CD4-positive, alpha-beta T cell treated with Interleukin-4 for 1 hour (primary cell): ENCODE data around the gene SLC13A1.

Experiments used
- DNase-seq, 2 donors: peaks; one replicate each; pipeline ENCODE4 v3.0.0-alpha.2; 2020 to 2022

SLC13A1 gene

DNA sequence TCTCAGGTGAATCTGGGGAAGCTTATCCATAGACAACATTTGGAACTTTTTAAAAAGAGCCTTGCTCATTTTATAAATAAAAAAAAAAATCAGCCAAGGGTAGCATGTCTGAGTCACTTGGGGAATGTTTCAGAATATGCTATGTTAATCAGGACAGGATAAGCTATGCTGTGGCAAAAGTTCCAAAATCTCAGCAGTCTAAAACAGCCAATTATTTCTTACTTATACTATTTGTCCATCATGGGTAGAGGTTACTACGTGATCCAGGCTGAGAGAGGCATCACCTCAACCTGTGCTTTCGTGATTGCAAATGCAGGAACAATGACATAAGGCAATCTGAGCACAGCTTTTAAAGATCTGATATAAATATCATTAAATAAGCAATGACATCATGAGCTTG lies 6.5 kb downstream of the SLC13A1 start:
- DNase-seq = no peak

DNA sequence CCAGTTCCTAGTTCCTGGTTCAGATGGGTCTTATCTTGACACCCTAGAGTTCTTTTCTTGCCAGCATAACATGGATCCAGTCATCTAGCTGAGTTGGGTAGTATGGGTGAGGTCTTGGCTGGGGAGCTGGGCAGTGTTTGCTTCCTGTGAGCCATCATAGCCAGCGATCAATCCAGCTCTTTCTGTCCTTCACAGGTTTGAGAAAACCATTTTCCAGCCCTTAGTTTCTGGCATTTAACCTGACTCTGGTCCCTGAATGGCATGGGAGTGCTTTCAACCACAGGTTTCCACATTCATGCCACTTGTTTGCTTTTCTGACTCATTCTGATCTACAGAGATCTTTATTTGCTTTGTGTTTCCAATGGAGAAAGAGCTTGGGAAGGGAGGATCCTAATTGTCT lies 8.6 kb downstream of the SLC13A1 start:
- no peak for DNase-seq

- no peak for DNase-seq
These were observed 9.5 kb downstream of the SLC13A1 start for GRCh38 chr7:123190109-123190831.

DNA sequence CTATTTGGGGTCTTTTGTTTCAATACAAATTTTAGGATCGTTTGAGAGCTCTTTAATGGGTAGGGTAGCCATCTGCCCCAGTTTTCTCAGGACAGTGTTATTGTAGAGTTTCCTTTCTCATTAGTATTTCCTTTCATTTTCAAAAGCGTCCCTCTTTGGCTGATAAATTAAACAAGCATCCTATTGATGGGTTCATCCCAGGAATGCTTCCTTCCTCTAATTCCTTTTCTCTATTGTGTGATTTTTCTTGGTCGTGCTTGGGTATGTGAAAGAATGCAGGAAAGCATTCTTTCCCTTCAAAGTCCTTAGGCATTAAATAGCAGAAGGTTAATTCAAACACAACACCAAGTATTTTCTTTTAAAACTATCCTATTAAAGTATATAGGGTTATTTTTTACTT lies 14.0 kb downstream of the SLC13A1 start:
- DNase-seq = no peak

- DNase-seq = no peak
These were observed 15.5 kb downstream of the SLC13A1 start for GRCh38 chr7:123184271-123184670.

DNA sequence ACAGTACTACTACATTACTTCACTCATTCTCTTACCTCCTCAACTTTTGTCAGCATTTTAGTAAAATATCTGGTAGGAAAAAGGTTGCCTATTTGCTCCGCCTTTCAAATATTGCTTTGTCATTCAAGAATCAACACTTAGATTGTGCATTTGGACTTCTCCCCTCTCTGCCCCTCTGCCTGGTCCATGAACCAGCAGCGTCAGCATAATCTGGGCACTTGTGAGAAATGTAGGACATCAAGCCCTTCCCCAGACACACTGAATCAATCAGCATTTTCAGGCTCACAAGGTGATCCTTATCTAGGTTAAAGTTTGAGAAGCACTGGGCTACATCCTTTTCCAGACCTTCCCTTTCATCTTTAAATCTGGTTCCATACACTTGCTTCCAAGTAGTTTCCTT lies 16.3 kb downstream of the SLC13A1 start:
- no peak for DNase-seq

DNA sequence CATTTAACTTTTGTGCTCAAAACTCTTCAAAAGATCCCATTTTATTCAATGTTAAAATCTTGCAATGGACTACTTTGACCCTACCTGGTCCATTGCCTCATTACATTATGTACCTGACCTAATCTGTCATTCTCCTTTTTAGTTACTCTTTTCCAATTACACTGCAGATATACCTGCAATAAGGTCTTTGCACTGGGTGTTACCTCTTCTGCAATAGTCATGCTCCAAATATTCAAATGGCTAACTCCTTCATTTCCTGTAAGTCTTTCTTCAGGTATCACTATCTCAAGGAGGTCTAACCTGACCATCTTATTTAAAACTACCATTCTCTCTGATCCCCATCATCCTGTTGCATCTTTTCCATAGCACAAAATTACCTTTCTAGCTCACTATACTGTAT lies 22.3 kb downstream of the SLC13A1 start:
- DNase-seq = no peak

DNA sequence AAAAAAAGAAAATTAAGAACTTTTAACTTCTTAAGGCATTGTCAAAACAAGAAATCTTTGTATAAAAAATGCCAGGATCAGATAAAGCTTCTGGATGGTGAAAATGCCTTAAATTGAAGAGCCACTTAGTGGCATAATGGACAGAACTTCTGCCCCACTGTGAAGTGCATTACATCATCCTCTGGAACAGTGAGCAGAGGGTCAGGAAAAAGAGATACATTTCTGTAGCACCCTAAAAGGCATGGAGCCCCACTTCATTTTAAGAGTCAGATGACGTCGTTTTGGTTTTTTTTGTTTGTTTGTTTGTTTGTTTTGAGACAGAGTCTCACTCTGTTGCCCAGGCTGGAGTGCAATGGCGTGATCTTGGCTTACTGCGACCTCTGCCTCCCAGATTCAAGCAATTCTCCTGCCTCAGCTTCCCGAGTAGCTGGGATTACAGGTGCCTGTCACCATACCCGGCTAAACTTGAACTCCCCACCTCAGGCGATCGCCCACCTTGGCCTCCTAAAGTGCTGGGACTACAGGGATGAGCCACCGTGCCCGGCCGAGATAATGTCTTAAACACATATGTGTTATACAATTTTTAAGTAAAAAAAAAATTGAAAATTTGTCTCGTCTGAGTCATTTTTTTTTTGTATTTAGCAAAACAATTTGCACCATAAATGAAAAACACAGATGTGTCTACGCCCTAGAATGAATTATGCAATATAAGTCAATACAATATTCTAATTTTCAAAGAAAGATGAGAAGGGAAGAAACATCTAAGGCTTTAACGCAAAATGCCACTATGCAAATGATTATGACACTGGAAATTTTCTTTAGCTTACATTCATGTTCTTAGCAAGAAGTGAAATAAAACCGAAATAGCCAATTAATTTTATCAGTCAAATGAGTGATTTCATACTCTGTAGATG lies 29.2 kb downstream of the SLC13A1 start:
- no peak for DNase-seq

DNA sequence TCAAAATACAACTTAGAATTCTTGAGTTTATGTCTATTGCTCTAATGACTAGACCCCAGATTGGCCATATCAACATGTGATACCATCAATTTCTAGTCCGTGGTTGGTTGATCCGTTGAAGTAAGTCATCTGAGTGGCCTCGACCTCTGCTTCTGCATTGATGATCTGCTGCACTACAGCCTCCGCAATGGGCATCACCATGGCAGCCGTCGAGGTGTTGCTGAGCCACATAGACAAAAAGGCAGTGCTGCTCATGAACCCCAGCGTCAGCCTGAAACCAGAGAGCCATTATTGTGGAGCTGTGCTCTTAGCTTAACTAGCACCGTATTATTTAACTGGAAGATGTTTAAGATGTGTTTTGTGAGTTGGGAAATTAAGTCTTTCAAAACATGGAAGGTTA lies 30.7 kb downstream of the SLC13A1 start:
- no peak for DNase-seq

DNA sequence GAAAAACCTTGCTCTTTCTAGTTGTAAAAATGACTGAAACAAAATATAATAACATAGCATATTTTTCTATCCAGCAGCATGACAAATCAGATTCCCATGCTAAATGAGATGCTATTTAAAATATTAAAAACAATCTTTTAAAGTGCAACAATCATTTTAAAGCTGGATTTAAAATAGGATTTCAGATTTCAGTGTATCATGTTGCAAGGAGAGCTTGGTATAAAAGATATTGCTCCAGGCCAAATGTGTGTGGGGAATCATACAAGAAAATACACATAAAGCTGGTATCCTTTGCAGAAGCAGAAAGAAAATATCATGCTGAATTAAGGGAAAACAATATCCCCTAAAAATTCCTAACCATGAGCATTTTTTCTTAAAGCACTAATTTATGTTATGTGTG lies 42.2 kb downstream of the SLC13A1 start:
- DNase-seq = no peak

DNA sequence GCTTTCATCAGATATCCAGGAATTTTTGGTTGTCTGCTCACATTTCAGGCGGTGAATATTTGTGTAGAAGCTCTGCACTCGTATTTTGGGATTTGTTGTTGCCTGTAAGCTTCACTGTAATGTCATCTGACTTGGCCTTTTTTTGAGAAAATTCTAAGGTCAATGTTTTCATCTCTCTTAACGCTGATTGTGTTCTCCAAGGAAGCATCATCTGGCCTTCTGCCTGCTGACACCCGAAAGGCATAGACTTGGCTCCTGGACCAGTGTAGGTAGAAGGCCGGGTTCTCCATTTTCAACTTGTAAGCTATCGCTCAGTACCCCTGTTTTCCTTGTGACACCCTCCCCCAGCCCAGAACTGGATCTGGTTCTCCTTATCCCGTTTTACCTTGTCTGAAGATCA lies 44.2 kb downstream of the SLC13A1 start:
- no peak for DNase-seq

- DNase-seq = peak; percentile 12 to 23
These were observed 45.4 kb downstream of the SLC13A1 start for GRCh38 chr7:123154231-123154860.

DNA sequence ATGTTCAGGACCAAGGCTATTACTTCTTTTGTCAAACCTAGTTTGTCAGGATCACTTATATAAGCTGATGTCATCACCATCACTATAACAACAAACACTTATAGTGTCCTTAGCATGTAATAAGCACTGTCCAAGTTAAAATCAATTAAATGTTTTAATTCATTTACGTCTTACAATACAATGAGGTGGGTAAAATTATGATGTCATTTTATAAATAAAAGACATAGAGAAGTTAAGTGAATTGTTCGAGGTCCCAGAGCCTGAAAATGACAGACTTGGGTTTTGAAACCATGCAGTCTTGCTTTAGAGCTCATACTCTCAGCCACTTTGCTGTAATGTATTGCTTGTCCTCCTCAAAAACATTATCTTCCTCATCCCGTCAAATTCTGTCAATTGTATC lies 48.3 kb downstream of the SLC13A1 start:
- no peak for DNase-seq

DNA sequence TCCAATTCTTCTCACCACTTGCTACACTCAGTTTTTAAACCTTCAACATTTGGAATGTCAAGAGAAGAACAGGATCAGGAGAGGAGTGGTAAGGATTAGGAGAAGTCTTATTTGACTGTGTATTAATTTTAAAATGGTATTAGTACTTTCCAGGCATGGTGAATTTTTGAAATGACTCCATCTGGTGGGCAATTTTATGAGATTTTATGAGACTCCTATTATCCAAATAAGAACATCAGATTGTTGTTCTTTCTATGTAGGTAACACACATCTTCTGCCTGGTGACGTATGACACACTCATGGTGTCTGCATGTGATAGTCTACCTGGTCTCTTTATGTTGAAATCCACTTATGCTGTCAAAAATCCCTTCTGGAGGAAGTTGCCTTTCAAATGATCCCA lies 51.0 kb downstream of the SLC13A1 start:
- DNase-seq = no peak

DNA sequence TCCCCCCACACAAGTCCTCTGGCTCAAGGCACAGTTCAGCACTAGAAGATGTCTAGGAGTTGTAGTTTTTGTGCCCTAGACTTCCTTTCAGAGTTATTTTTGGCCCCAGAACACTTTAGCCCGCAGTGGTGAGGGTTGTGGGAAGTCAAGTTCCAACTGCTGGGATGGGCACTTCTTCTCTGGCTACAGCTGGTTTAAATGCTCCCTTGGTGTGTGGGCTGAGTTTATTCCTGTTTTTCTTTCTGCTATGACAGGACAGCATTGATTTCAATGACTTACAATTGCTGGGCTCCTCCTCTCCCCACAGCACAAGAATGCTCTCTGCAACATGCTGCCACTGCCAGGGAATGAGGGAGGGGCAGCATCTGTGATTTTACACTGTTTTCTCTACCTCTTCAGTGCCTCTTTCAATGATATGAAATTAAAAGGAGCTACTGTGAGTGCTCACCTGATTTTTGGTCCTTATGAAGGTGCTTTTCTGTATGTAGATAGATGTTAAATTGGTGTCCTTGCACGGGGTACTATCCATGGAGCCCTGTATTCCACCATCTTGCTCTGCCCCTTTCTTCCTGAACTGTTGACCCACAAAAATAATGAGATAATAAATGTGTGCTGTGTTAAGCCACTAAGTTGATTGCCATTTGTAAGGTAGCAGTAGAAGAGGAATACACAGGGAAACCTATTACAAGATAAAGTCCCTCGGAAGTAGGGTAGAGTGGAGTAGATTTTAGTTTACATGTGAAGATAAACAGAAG lies 56.3 kb downstream of the SLC13A1 start:
- no peak for DNase-seq

DNA sequence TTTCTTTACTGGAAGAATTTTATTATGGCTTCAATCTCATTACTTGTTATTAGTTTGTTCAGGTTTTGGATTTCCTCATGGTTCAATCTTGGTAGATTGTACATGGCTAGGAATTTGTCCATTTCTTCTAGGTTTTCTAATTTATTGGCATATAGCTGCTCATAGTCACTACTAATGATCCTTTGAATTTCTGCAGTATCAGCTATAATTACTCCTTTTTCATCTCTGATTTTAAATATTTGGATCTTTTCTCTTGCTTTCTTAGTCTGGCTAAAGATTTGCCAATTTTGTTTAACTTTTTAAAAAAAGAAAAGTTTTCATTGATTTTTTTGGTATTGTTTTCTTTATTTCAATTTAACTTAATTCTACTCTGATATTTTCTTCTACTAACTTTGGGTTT lies 59.2 kb downstream of the SLC13A1 start:
- no peak for DNase-seq

GRCh38 chr7:123135960-123136359 lies 63.8 kb downstream of the SLC13A1 start:
- no peak for DNase-seq

GRCh38 chr7:123133924-123134323 lies 65.8 kb downstream of the SLC13A1 start:
- no peak for DNase-seq

DNA sequence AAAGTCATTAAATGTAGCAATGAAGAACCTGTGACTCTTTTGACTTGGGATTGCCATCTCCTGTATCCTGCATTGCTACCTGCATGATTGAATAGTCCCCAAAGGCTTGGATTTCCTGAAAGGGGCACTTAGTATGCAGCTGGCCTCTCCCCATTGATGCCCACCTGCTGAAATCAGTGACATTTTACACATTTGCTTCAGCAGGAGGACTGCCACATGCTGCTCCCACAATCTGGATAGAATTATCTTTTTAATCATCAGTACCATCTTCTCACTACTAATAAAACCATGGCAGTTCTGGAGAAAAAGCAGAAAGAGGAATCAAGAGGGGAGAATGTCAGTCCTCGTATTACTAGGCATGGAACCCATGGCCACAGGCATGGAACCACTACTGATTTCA lies 67.8 kb downstream of the SLC13A1 start:
- no peak for DNase-seq

- DNase-seq = no peak
These were observed 68.2 kb downstream of the SLC13A1 start for GRCh38 chr7:123131556-123131955.

GRCh38 chr7:123131140-123131539 lies 68.6 kb downstream of the SLC13A1 start:
- no peak for DNase-seq

GRCh38 chr7:123126691-123127090 lies 73.1 kb downstream of the SLC13A1 start:
- no peak for DNase-seq

DNA sequence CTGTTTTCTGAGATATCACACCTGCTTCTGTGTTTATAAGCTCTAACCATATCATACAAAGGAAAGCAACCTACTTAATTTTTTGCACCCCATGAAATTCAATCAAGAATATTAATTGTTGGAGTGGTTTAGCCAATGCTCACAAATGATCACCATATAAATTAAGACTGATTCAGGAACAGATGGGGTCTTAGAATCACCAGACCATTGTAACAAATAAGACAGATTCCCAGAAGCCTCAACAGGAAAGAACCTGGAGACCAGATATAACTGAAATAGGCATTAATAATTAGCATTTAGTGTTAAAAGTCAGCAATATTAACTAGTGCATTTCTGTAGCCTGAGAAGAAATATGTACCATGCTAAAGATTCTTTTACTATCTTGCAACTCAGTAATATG lies 73.6 kb downstream of the SLC13A1 start:
- DNase-seq = no peak
